Measurements from ENCODE around the gene TLE3. TPM values are rescaled to one million over a fixed set of nuclear protein-coding genes. Genes with fewer than 3 reads are reported as not detected.

Gene TLE3
- polyA plus RNA-seq, 3 donors, result 12.8 to 117 (median 23.6) TPM

GRCh38 chr15:69998541-69999391 lies 99.0 kb downstream of the TLE3 start:
- Mint-ChIP-seq H3K27ac (no peak overlapping the region), H3K36me3 (no peaks in the 10 kb centered on the region)

GRCh38 chr15:69997813-69998212 lies 99.9 kb downstream of the TLE3 start:
- intact Hi-C loops (cut with micrococcal nuclease), result no loop called here
- no peak overlapping the region for H3K4me3 Mint-ChIP-seq
- TF ChIP-seq, protein P1, sequence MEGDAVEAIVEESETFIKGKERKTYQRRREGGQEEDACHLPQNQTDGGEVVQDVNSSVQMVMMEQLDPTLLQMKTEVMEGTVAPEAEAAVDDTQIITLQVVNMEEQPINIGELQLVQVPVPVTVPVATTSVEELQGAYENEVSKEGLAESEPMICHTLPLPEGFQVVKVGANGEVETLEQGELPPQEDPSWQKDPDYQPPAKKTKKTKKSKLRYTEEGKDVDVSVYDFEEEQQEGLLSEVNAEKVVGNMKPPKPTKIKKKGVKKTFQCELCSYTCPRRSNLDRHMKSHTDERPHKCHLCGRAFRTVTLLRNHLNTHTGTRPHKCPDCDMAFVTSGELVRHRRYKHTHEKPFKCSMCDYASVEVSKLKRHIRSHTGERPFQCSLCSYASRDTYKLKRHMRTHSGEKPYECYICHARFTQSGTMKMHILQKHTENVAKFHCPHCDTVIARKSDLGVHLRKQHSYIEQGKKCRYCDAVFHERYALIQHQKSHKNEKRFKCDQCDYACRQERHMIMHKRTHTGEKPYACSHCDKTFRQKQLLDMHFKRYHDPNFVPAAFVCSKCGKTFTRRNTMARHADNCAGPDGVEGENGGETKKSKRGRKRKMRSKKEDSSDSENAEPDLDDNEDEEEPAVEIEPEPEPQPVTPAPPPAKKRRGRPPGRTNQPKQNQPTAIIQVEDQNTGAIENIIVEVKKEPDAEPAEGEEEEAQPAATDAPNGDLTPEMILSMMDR (IDR thresholded peaks at IDR 0.05), result no peak
- peaks cover 5% of the 10 kb centered on the region for H3K4me1 Mint-ChIP-seq
- H3K9me3 ChIP-seq (replicated peaks in 1 of 2; ENCODE audit: control insufficient read depth in 1 of 2, insufficient read depth in 1 of 2, low read length in 2 of 2), result peaks cover 0 to 6% of the 10 kb centered on the region in 2 donors
- no peaks in the 10 kb centered on the region for H3K36me3 ChIP-seq (replicated peaks in 1 of 2; ENCODE audit: control insufficient read depth in 1 of 2, insufficient read depth in 2 of 2, low read length in 2 of 2)
- H3K4me3 ChIP-seq (replicated peaks in 1 of 3; ENCODE audit: low read depth in 2 of 3, low read length in 3 of 3), result no peak overlapping the region
- H3K9me3 Mint-ChIP-seq, result peaks cover 0 to 11% (median 6%) of the 10 kb centered on the region in 7 donors
- H3K4me2 ChIP-seq (replicated peaks; ENCODE audit: extremely low read depth, low read length, poor library complexity, severe bottlenecking), result no peak overlapping the region
- H3K27ac ChIP-seq (ENCODE audit: low read depth in 1 of 2, low read length in 2 of 2), result no peak overlapping the region
- 93% methylated on average over 2 of the region's 2 CpGs for WGBS (ENCODE audit: insufficient coverage)
- H3K27me3 ChIP-seq (ENCODE audit: control insufficient read depth in 2 of 2, insufficient read depth in 2 of 2, low read length in 2 of 2), result no peaks in the 10 kb centered on the region
- H2AFZ ChIP-seq (ENCODE audit: insufficient read depth, low read depth, low read length, poor library complexity, severe bottlenecking), result no peak overlapping the region
- DNase-seq, result peak in 1 of 3 donors; percentile 10
- peak overlapping the region in 1 of 7 donors; percentile 27 for H3K27ac Mint-ChIP-seq
- H3K36me3 Mint-ChIP-seq, result no peaks in the 10 kb centered on the region
- peaks cover 2 to 7% (median 5%) of the 10 kb centered on the region in 3 donors for H3K27me3 Mint-ChIP-seq (ENCODE audit: low read depth in 3 of 3)
- no peaks in the 10 kb centered on the region for H3K79me2 ChIP-seq (ENCODE audit: insufficient read depth, low read length)
- no peak overlapping the region for H3K9ac ChIP-seq (ENCODE audit: insufficient read depth, low read length, poor library complexity, severe bottlenecking)
- H4K20me1 ChIP-seq (ENCODE audit: insufficient read depth, low read length), result no peaks in the 10 kb centered on the region
- H3K4me1 ChIP-seq (ENCODE audit: control insufficient read depth in 1 of 2, insufficient read depth in 2 of 2, low read length in 2 of 2), result no peaks in the 10 kb centered on the region

More at GRCh38 chr15:69998541-69999391, 99.0 kb downstream of the TLE3 start:
- Mint-ChIP-seq H3K27me3 (ENCODE audit: low read depth in 3 of 3) (peaks cover 2 to 7% (median 3%) of the 10 kb centered on the region in 3 donors), H3K4me3 (no peak overlapping the region), H3K4me1 (peaks cover 2% of the 10 kb centered on the region), H3K9me3 (peaks cover 6 to 17% (median 12%) of the 10 kb centered on the region in 7 donors)
- WGBS (ENCODE audit: insufficient coverage), result 95% methylated on average over 13 of the region's 15 CpGs
- Histone ChIP-seq H3K9me3 (replicated peaks in 1 of 2; ENCODE audit: control insufficient read depth in 1 of 2, insufficient read depth in 1 of 2, low read length in 2 of 2) (peaks cover 0 to 12% of the 10 kb centered on the region in 2 donors), H3K79me2 (ENCODE audit: insufficient read depth, low read length) (no peaks in the 10 kb centered on the region), H3K9ac (ENCODE audit: insufficient read depth, low read length, poor library complexity, severe bottlenecking) (no peak overlapping the region), H3K36me3 (replicated peaks in 1 of 2; ENCODE audit: control insufficient read depth in 1 of 2, insufficient read depth in 2 of 2, low read length in 2 of 2) (no peaks in the 10 kb centered on the region), H3K4me1 (ENCODE audit: control insufficient read depth in 1 of 2, insufficient read depth in 2 of 2, low read length in 2 of 2) (no peaks in the 10 kb centered on the region), H3K4me3 (replicated peaks in 1 of 3; ENCODE audit: low read depth in 2 of 3, low read length in 3 of 3) (no peak overlapping the region), H3K27ac (ENCODE audit: low read depth in 1 of 2, low read length in 2 of 2) (no peak overlapping the region), H3K4me2 (replicated peaks; ENCODE audit: extremely low read depth, low read length, poor library complexity, severe bottlenecking) (no peak overlapping the region), H4K20me1 (ENCODE audit: insufficient read depth, low read length) (no peaks in the 10 kb centered on the region), H3K27me3 (ENCODE audit: control insufficient read depth in 2 of 2, insufficient read depth in 2 of 2, low read length in 2 of 2) (no peaks in the 10 kb centered on the region), H2AFZ (ENCODE audit: insufficient read depth, low read depth, low read length, poor library complexity, severe bottlenecking) (no peak overlapping the region)
- DNase-seq, result no peak
- intact Hi-C loops (cut with micrococcal nuclease), result no loop called here
- TF ChIP-seq, protein P1 (IDR thresholded peaks at IDR 0.05), result no peak

Small RNA genes within 50 kb of the gene (small RNA-seq; reads per million reads assigned to genes)
- 4.3 reads per million, percentile 42 among the genes with 10 or more reads in this experiment for gene MIR629 (ENCODE audit: insufficient read length, low read depth)
